GM23248 (cell line): ENCODE measurements around the gene GPA33.

Experiments
- EZH2 ChIP-seq: fragments of 200-600 bp; sonication (generic); IDR thresholded peaks from 2 replicates; pipeline ENCODE4 v1.6.1; 2018; ENCODE audit warnings: antibody characterized with exemption, mild to moderate bottlenecking; ENCODE audit not compliant: insufficient read depth, poor library complexity, severe bottlenecking
- EZH2phosphoT487 ChIP-seq: fragments of 200-600 bp; sonication (generic); IDR thresholded peaks from 2 replicates; pipeline ENCODE4 v1.6.1; 2018; ENCODE audit warnings: antibody characterized with exemption, moderate library complexity, mild to moderate bottlenecking, low read depth; ENCODE audit not compliant: insufficient read depth

DNA sequence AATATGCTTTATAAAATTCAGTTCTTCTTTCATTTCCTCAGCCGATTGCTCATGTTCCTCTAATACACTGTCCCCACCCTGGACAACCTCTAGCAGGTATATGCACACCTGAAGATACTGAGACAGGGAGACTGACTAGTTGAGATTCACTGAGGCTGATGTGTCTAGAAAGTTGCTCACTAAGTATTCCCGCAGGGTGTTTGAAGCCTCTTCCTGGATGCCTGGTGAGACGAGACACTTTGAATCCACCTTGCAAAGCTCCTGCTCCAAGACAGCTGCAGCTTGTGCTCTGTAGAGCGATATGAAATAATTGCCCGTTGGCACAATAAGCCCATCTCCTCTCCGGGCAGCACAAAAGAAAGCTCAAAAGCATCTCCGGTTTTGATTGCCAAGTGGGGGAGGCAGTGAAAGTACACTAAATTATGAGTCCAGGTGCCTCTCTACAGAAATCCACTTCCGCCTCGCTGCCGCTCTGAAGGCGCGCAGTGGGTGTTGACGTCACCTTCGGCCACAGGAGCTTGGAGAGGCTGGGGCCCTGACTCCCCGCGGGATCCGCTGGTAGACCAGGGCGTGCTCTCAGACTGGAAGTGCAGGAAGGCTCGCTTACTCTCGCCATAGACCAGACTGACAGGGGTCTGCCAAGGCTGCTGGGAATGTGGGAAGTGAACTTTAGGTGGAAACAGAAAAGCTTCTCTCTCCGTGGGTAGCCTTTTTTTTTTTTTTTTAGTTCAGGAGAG, 46.3 kb downstream of the GPA33 start:
- no peak for TF ChIP-seq EZH2phosphoT487
- TF ChIP-seq EZH2: no peak
